ENCODE results near the gene C19orf53. TPM values are rescaled to one million over a fixed set of nuclear protein-coding genes. Genes with fewer than 3 reads are reported as not detected.

Gene C19orf53
- total and polyA plus RNA-seq, 10 of the 15 experiments (the other 5 are each of a cell fraction or from before 2014, with no cell fraction given): 109 to 449 (median 218) TPM

DNA sequence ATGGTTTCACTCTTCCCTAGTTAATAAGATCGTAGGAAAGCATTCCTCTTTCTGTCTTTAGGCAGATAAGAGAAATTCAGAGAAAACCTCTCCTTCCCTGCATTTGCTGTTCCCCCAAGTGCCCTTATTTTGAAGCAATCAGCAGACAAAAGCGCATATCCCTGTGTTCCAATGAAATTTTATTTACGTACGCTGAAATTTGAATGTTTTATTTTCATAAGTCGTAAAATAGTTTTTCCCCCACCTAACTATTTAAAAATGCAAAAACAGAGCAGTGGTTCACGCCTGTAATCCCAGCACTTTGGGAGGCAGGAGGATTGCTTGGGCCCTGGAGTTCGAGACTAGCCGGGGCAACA, 27.2 kb upstream of the C19orf53 start:
- intact Hi-C loops (cut with micrococcal nuclease; ENCODE audit: unreplicated experiment): no loop called here
- TF ChIP-seq IKZF1 (conservative IDR thresholded peaks at IDR 0.05) (no peak), HCFC1 (IDR thresholded peaks at IDR 0.05; ENCODE audit: low read length) (no peak), HDAC6 (IDR thresholded peaks at IDR 0.05; ENCODE audit: unreplicated experiment) (no peak), SRF (IDR thresholded peaks at IDR 0.05; ENCODE audit: low read depth in 2 of 2, low read length in 2 of 2) (no peak), FOXK2 (IDR thresholded peaks at IDR 0.05) (no peak), SP1 (IDR thresholded peaks at IDR 0.05; ENCODE audit: low read depth, low read length) (no peak)
- TF ChIP-seq, protein P1, sequence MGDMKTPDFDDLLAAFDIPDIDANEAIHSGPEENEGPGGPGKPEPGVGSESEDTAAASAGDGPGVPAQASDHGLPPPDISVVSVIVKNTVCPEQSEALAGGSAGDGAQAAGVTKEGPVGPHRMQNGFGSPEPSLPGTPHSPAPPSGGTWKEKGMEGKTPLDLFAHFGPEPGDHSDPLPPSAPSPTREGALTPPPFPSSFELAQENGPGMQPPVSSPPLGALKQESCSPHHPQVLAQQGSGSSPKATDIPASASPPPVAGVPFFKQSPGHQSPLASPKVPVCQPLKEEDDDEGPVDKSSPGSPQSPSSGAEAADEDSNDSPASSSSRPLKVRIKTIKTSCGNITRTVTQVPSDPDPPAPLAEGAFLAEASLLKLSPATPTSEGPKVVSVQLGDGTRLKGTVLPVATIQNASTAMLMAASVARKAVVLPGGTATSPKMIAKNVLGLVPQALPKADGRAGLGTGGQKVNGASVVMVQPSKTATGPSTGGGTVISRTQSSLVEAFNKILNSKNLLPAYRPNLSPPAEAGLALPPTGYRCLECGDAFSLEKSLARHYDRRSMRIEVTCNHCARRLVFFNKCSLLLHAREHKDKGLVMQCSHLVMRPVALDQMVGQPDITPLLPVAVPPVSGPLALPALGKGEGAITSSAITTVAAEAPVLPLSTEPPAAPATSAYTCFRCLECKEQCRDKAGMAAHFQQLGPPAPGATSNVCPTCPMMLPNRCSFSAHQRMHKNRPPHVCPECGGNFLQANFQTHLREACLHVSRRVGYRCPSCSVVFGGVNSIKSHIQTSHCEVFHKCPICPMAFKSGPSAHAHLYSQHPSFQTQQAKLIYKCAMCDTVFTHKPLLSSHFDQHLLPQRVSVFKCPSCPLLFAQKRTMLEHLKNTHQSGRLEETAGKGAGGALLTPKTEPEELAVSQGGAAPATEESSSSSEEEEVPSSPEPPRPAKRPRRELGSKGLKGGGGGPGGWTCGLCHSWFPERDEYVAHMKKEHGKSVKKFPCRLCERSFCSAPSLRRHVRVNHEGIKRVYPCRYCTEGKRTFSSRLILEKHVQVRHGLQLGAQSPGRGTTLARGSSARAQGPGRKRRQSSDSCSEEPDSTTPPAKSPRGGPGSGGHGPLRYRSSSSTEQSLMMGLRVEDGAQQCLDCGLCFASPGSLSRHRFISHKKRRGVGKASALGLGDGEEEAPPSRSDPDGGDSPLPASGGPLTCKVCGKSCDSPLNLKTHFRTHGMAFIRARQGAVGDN (IDR thresholded peaks at IDR 0.05): no peak
- TF ChIP-seq, protein P2, sequence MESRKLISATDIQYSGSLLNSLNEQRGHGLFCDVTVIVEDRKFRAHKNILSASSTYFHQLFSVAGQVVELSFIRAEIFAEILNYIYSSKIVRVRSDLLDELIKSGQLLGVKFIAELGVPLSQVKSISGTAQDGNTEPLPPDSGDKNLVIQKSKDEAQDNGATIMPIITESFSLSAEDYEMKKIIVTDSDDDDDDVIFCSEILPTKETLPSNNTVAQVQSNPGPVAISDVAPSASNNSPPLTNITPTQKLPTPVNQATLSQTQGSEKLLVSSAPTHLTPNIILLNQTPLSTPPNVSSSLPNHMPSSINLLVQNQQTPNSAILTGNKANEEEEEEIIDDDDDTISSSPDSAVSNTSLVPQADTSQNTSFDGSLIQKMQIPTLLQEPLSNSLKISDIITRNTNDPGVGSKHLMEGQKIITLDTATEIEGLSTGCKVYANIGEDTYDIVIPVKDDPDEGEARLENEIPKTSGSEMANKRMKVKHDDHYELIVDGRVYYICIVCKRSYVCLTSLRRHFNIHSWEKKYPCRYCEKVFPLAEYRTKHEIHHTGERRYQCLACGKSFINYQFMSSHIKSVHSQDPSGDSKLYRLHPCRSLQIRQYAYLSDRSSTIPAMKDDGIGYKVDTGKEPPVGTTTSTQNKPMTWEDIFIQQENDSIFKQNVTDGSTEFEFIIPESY (IDR thresholded peaks at IDR 0.05): no peak

More for the DNA sequence above, 27.2 kb upstream of the C19orf53 start:
- Histone ChIP-seq H4K20me1 (ENCODE audit: control insufficient read depth, insufficient read depth) (no peaks in the 10 kb centered on the region), H3K4me2 (ENCODE audit: control insufficient read depth, insufficient read depth) (peak overlapping the region; percentile 31), H3K4me3 (peak overlapping the region; percentile 64; the same call in 1 of the 2 replicates), H3K9me3 (replicated peaks; ENCODE audit: control insufficient read depth, insufficient read depth, low read length) (no peaks in the 10 kb centered on the region; the same call in 2 of the 3 replicates), H2AFZ (ENCODE audit: control insufficient read depth, low read depth, low read length) (peak overlapping the region; percentile 67; the same call in 1 of the 2 replicates), H3K27me3 (replicated peaks in 1 of 2; ENCODE audit: control insufficient read depth in 2 of 2, insufficient read depth in 2 of 2, low read length in 1 of 2) (no peaks in the 10 kb centered on the region), H3K79me2 (ENCODE audit: control insufficient read depth, insufficient read depth, low read length) (peaks cover 13% of the 10 kb centered on the region), H3K27ac (ENCODE audit: control insufficient read depth, insufficient read depth) (no peak overlapping the region), H3K4me1 (ENCODE audit: control insufficient read depth, insufficient read depth, low read length) (peaks cover 5% of the 10 kb centered on the region), H3K36me3 (ENCODE audit: control insufficient read depth in 2 of 2, insufficient read depth in 2 of 2, low read length in 1 of 2) (no peaks in the 10 kb centered on the region; a peak in 1 of 4 replicates), H3K9ac (ENCODE audit: control insufficient read depth, insufficient read depth, low read length) (no peak overlapping the region)
- FAIRE-seq (peak; percentile 41), DNase-seq (ENCODE audit: low read depth, low spot score) (no peak), ATAC-seq (no peak)
- ChIA-PET CTCF (interaction anchor here (0.6 to 1.3 kb wide), 4 partner anchors 9 to 695 kb away, joined by 3 to 4 read pairs (median 3); partner anchors contain the start of gene C19orf53), RAD21 (ENCODE audit: unreplicated experiment) (interaction anchor here (1.2 to 2.0 kb wide), 4 partner anchors 15 to 115 kb away, joined by 4 to 25 read pairs (median 6); partner anchors contain the start of gene C19orf53), POLR2A (interaction anchor here (1.2 to 2.6 kb wide), 4 partner anchors 8 to 92 kb away, joined by 3 to 20 read pairs (median 8); partner anchors contain the start of gene C19orf53), SMC1A (ENCODE audit: uncharacterized antibody, unreplicated experiment) (interaction anchor here (2.5 to 2.6 kb wide), 2 partner anchors 27 to 115 kb away, joined by 13 to 20 read pairs; partner anchors contain the start of gene C19orf53)
- in situ Hi-C loops (cut with MboI): no loop called here
- 86% methylated on average over 8 of the region's 8 CpGs for WGBS (ENCODE audit: insufficient coverage, insufficient replicate concordance, low lambda C conversion rate, missing lambda C conversion rate)
- BruUV-seq (replicated peaks): no TSS peak

Measured in GM12878 (cell line).